Activated CD4-positive, alpha-beta memory T cell treated with anti-CD3 and anti-CD28 coated beads for 36 hours (primary cell): ENCODE results near the gene NRG3. TPM values are rescaled to one million over a fixed set of nuclear protein-coding genes. Genes with fewer than 3 reads are reported as not detected.

Experiments
- CTCF ChIA-PET: fragments of 350-600 bp; sonication (Branson Sonifier 250); formaldehyde crosslinking; loops from one replicate; lab custom pipeline; 2021; ENCODE audit warnings: antibody characterized with exemption, inconsistent platforms; lab: Charles Lee
- POLR2A ChIA-PET: fragments of 350-600 bp; sonication (Branson Sonifier 250); formaldehyde crosslinking; loops from one replicate; lab custom pipeline; 2021; ENCODE audit warnings: antibody characterized with exemption; lab: Charles Lee
- DNase-seq: peaks from one replicate; pipeline ENCODE4 v3.0.0-alpha.2; 2020
- H3K27ac Mint-ChIP-seq: one replicate; pipeline ENCODE4 v1.8.0; 2021; ENCODE audit warnings: mixed read lengths
- H3K27me3 Mint-ChIP-seq: one replicate; pipeline ENCODE4 v1.8.0; 2021; ENCODE audit warnings: mixed read lengths
- H3K36me3 Mint-ChIP-seq: one replicate; pipeline ENCODE4 v1.8.0; 2021; ENCODE audit warnings: mixed read lengths
- H3K4me1 Mint-ChIP-seq: one replicate; pipeline ENCODE4 v1.8.0; 2021; ENCODE audit warnings: low read depth, mixed read lengths
- H3K4me3 Mint-ChIP-seq: one replicate; pipeline ENCODE4 v1.8.0; 2021; ENCODE audit warnings: mild to moderate bottlenecking, mixed read lengths
- H3K9me3 Mint-ChIP-seq: one replicate; pipeline ENCODE4 v1.8.0; 2021; ENCODE audit warnings: mixed read lengths
- intact Hi-C: fragments of 100-400 bp; cut with micrococcal nuclease; formaldehyde crosslinking; loops from one replicate; pipeline ENCODE4 v1.15.1; 2023
- total RNA-seq, 2 experiments: library from RNA; stranded (reverse); gene quantifications; one replicate each; pipeline ENCODE4 v1.2.3, GENCODE V29; 2021

NRG3 gene
- total RNA-seq, result not detected

GRCh38 chr10:81874875-81875466 is at the start of gene NRG3:
Gene NRG3, plus strand, starts transcription at chr10:81875194.
- CTCF ChIA-PET, result no interaction called here
- Mint-ChIP-seq H3K4me3 (no peak within 1 kb of the TSS), H3K36me3 (no peaks in the 10 kb centered on the region), H3K9me3 (no peaks in the 10 kb centered on the region), H3K27ac (no peak within 1 kb of the TSS), H3K4me1 (peaks cover 4% of the 10 kb centered on the region), H3K27me3 (peaks cover 39% of the 10 kb centered on the region)
- no peak for DNase-seq
- intact Hi-C loops, result no loop called here
- POLR2A ChIA-PET, result no interaction called here

- H3K27ac Mint-ChIP-seq, result no peak overlapping the region
- no peaks in the 10 kb centered on the region for H3K9me3 Mint-ChIP-seq
- H3K27me3 Mint-ChIP-seq, result no peaks in the 10 kb centered on the region
- H3K4me1 Mint-ChIP-seq, result no peaks in the 10 kb centered on the region
- intact Hi-C loops, result no loop called here
- no peak overlapping the region for H3K4me3 Mint-ChIP-seq
- no peak for DNase-seq
- ChIA-PET POLR2A (no interaction called here), CTCF (no interaction called here)
- no peaks in the 10 kb centered on the region for H3K36me3 Mint-ChIP-seq
Observed at GRCh38 chr10:81828251-81828650, 46.7 kb upstream of the NRG3 start.

GRCh38 chr10:81831060-81831459 is 43.9 kb upstream of the NRG3 start:
- POLR2A ChIA-PET, result no interaction called here
- H3K4me3 Mint-ChIP-seq, result no peak overlapping the region
- no peak overlapping the region for H3K27ac Mint-ChIP-seq
- intact Hi-C loops, result no loop called here
- no peak for DNase-seq
- no peaks in the 10 kb centered on the region for H3K4me1 Mint-ChIP-seq
- no peaks in the 10 kb centered on the region for H3K27me3 Mint-ChIP-seq
- no peaks in the 10 kb centered on the region for H3K9me3 Mint-ChIP-seq
- H3K36me3 Mint-ChIP-seq, result no peaks in the 10 kb centered on the region
- CTCF ChIA-PET, result no interaction called here

- intact Hi-C loops, result no loop called here
Observed at GRCh38 chr10:81838950-81839349, 36.0 kb upstream of the NRG3 start.

GRCh38 chr10:81843042-81843441 is 32.0 kb upstream of the NRG3 start:
- Mint-ChIP-seq H3K9me3 (no peaks in the 10 kb centered on the region), H3K4me1 (no peaks in the 10 kb centered on the region), H3K36me3 (no peaks in the 10 kb centered on the region), H3K27me3 (no peaks in the 10 kb centered on the region), H3K27ac (no peak overlapping the region), H3K4me3 (no peak overlapping the region)
- intact Hi-C loops, result no loop called here
- ChIA-PET CTCF (no interaction called here), POLR2A (no interaction called here)
- no peak for DNase-seq

More at GRCh38 chr10:81838950-81839349, 36.0 kb upstream of the NRG3 start:
- ChIA-PET POLR2A (no interaction called here), CTCF (no interaction called here)
- no peaks in the 10 kb centered on the region for H3K4me1 Mint-ChIP-seq
- no peaks in the 10 kb centered on the region for H3K9me3 Mint-ChIP-seq
- H3K27me3 Mint-ChIP-seq, result no peaks in the 10 kb centered on the region
- no peak overlapping the region for H3K27ac Mint-ChIP-seq
- H3K36me3 Mint-ChIP-seq, result no peaks in the 10 kb centered on the region
- no peak for DNase-seq
- H3K4me3 Mint-ChIP-seq, result no peak overlapping the region

GRCh38 chr10:81847675-81848074 is 27.3 kb upstream of the NRG3 start:
- no peaks in the 10 kb centered on the region for H3K4me1 Mint-ChIP-seq
- CTCF ChIA-PET, result no interaction called here
- POLR2A ChIA-PET, result no interaction called here
- intact Hi-C loops, result no loop called here
- no peaks in the 10 kb centered on the region for H3K36me3 Mint-ChIP-seq
- no peak overlapping the region for H3K27ac Mint-ChIP-seq
- no peaks in the 10 kb centered on the region for H3K27me3 Mint-ChIP-seq
- no peak overlapping the region for H3K4me3 Mint-ChIP-seq
- H3K9me3 Mint-ChIP-seq, result peaks cover 2% of the 10 kb centered on the region
- no peak for DNase-seq

GRCh38 chr10:81848514-81848913 is 26.5 kb upstream of the NRG3 start:
- intact Hi-C loops, result no loop called here
- POLR2A ChIA-PET, result no interaction called here
- CTCF ChIA-PET, result no interaction called here
- H3K4me1 Mint-ChIP-seq, result no peaks in the 10 kb centered on the region
- no peak overlapping the region for H3K4me3 Mint-ChIP-seq
- peaks cover 2% of the 10 kb centered on the region for H3K9me3 Mint-ChIP-seq
- no peak overlapping the region for H3K27ac Mint-ChIP-seq
- H3K36me3 Mint-ChIP-seq, result no peaks in the 10 kb centered on the region
- H3K27me3 Mint-ChIP-seq, result no peaks in the 10 kb centered on the region
- no peak for DNase-seq

- Mint-ChIP-seq H3K36me3 (no peaks in the 10 kb centered on the region), H3K4me1 (no peaks in the 10 kb centered on the region), H3K27ac (no peak overlapping the region), H3K9me3 (peaks cover 7% of the 10 kb centered on the region), H3K4me3 (no peak overlapping the region), H3K27me3 (no peaks in the 10 kb centered on the region)
- intact Hi-C loops, result no loop called here
- CTCF ChIA-PET, result no interaction called here
- POLR2A ChIA-PET, result no interaction called here
- DNase-seq, result no peak
Observed at GRCh38 chr10:81848931-81849330, 26.1 kb upstream of the NRG3 start.

GRCh38 chr10:81862596-81862995 is 12.4 kb upstream of the NRG3 start:
- CTCF ChIA-PET, result no interaction called here
- Mint-ChIP-seq H3K27me3 (no peaks in the 10 kb centered on the region), H3K27ac (no peak overlapping the region), H3K36me3 (no peaks in the 10 kb centered on the region), H3K4me3 (no peak overlapping the region), H3K9me3 (no peaks in the 10 kb centered on the region), H3K4me1 (no peaks in the 10 kb centered on the region)
- no peak for DNase-seq
- POLR2A ChIA-PET, result no interaction called here
- intact Hi-C loops, result no loop called here

GRCh38 chr10:81863771-81864170 is 11.2 kb upstream of the NRG3 start:
- Mint-ChIP-seq H3K27me3 (no peaks in the 10 kb centered on the region), H3K4me1 (no peaks in the 10 kb centered on the region), H3K27ac (no peak overlapping the region), H3K9me3 (no peaks in the 10 kb centered on the region), H3K36me3 (no peaks in the 10 kb centered on the region), H3K4me3 (no peak overlapping the region)
- intact Hi-C loops, result no loop called here
- POLR2A ChIA-PET, result interaction anchor here (0.6 kb wide), 1 partner anchor 9 kb away, joined by 3 read pairs; no protein-coding TSS in a partner anchor
- DNase-seq, result no peak
- CTCF ChIA-PET, result no interaction called here

GRCh38 chr10:81865581-81865980 is 9.4 kb upstream of the NRG3 start:
- no peak for DNase-seq
- Mint-ChIP-seq H3K36me3 (no peaks in the 10 kb centered on the region), H3K4me1 (no peaks in the 10 kb centered on the region), H3K27ac (no peak overlapping the region), H3K27me3 (no peaks in the 10 kb centered on the region), H3K9me3 (no peaks in the 10 kb centered on the region), H3K4me3 (no peak overlapping the region)
- ChIA-PET POLR2A (no interaction called here), CTCF (no interaction called here)
- intact Hi-C loops, result no loop called here

GRCh38 chr10:81866753-81867152 is 8.2 kb upstream of the NRG3 start:
- no peak for DNase-seq
- Mint-ChIP-seq H3K4me1 (no peaks in the 10 kb centered on the region), H3K27me3 (no peaks in the 10 kb centered on the region), H3K27ac (no peak overlapping the region), H3K9me3 (no peaks in the 10 kb centered on the region), H3K4me3 (no peak overlapping the region), H3K36me3 (no peaks in the 10 kb centered on the region)
- ChIA-PET POLR2A (no interaction called here), CTCF (no interaction called here)
- intact Hi-C loops, result no loop called here

- H3K4me3 Mint-ChIP-seq, result no peak overlapping the region
- H3K27ac Mint-ChIP-seq, result no peak overlapping the region
- no peaks in the 10 kb centered on the region for H3K36me3 Mint-ChIP-seq
- no peak for DNase-seq
- POLR2A ChIA-PET, result no interaction called here
- no peaks in the 10 kb centered on the region for H3K9me3 Mint-ChIP-seq
- intact Hi-C loops, result no loop called here
- CTCF ChIA-PET, result no interaction called here
- no peaks in the 10 kb centered on the region for H3K4me1 Mint-ChIP-seq
- H3K27me3 Mint-ChIP-seq, result peaks cover 10% of the 10 kb centered on the region
Observed at GRCh38 chr10:81870472-81870871, 4.5 kb upstream of the NRG3 start.
